GM12874 (cell line): ENCODE data around the gene FAM20C.

Source experiments
- CTCF ChIP-seq: IDR thresholded peaks from 2 replicates; pipeline ENCODE4 v1.5.1; 2011; ENCODE audit warnings: low read depth, mild to moderate bottlenecking, control low read depth, low read length, moderate library complexity; ENCODE audit not compliant: insufficient read depth

The FAM20C gene

DNA sequence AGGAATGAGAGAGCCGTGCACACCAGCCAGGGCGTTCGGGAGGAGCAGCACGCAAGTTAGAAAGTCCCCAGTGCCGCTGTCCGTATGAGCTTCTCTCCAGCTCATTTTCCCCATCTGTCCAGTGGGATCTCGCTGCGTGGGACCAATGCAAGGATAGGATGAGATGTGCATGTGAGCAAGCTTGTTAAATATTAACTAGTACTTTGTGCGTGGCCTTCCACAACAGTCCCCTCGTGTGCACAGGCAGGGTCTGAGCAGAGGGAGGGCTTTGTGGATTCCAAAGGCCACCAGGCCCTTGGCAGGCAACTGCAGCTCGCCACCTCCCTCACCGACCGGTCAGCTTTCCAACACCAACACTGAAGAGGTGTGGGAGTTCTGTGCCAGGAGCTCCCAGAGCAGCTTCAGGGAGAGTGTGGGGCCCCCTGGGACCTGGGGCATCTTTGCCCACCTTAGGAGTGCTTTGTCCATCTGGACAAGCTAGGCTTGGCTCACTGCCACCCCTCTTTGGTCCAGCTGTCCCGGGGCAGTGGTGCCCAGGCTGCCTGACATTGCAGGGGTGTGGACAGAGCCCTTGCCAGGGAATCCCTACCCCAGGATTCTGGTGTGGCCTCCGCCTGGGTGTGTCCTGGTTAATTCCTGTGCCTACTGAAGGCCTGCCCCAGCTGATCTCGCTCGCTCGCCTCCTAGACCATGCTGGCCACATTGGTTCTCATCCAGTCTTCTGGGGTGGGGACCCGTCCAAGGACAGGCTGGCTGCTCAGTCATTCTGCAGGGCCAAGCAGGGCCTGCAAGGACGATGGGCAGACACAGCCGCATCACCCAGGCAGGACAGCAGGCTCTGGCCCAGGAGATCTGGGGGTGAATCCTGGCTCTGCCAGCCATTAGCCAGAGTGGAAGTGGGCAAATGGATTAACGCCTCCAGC lies 5.3 kb downstream of the FAM20C start:
- TF ChIP-seq CTCF: no peak

- TF ChIP-seq CTCF: no peak
These were observed 7.3 kb downstream of the FAM20C start for GRCh38 chr7:199483-200249.

DNA sequence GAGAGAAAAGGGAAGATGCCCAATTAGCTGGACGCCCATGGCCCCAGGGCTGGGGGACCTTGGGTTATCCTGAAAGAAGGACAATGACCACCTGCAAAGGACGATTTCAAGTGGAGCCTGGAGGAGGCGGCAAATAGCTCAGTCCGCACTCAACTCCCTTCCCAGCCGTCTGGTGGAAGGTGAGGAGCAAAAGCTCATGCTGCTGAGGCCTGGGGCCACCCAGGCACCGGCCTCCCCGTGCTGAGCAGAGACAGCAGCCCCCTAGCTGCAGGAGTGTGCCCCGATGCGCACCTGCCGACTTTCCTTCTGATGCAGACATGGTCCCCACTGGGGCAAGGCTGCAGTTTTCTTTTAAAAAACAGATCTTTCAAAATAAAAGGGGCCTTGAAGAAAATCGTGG lies 7.9 kb downstream of the FAM20C start:
- TF ChIP-seq CTCF: no peak

- TF ChIP-seq CTCF: no peak
These were observed 8.3 kb downstream of the FAM20C start for GRCh38 chr7:200704-201103.

- TF ChIP-seq CTCF: no peak
These were observed 12.0 kb downstream of the FAM20C start for GRCh38 chr7:204326-204725.

DNA sequence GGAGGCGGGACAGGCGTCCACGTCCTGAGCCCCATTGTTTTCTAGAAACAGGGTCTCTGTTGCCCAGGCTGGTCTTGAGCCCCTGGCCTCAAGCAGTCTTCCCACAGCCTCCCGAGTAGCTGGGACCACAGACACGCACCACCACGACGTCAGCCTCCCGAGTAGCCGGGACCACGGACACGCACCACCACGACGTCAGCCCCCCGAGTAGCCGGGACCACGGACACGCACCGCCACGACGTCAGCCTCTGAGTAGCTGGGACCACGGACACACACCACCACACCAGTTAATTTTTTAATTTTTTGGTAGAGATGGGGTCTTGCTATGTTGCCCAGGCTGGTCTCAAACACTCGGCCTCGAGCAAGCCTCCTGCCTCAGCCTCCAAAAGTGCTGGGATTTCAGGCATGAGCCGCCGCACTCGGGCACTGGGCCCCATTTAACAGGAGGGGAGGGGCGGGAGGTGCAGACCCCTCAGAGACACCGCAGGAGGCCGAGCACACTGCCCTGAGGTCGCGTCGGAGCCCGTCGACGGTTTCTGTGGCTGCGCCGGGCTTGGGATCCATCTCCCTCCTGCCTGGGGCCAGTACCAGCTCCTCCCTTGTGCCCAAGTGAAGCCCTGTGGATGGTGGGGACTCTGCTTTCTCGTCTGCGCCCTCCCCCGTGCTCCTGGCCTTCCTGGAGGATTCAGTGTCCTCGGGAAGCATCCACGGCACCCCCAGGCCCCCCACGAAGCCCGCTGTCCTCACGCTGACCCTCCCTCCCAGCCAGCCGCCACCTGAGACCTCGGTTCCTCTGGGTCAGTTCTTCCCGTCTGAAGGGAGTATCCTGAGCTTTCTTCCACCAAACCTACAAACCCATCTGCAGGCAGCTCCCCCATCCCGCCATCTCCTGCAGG lies 13.0 kb downstream of the FAM20C start:
- TF ChIP-seq CTCF: no peak
